ENCODE measurements around the gene COL15A1. TPM values are rescaled to one million over a fixed set of nuclear protein-coding genes. Genes with fewer than 3 reads are reported as not detected.

COL15A1 gene
- total and polyA plus RNA-seq, 2 of the 8 experiments (the other 6 are each of a cell fraction or from before 2014, with no cell fraction given): 0.12 to 0.15 TPM

DNA sequence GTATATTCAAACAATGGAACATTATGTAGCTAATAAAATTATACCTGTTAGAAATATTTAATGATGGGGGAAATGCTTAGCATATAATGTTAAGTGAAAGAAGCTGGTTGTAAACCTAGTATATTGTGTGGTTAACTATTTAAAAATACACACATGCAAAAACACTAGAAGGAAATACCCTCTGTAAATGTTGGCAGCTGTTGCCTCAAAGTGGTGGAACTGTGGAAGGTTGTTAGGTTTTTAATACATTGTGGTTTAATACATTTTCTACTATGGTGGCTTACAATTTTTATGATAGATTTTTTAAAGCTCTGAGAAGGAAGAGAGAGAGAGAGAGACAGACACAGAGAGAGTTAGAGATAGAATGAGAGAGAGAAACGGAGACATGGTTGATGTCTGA lies 74.9 kb downstream of the COL15A1 start (continued):
- TF ChIP-seq, protein P1, sequence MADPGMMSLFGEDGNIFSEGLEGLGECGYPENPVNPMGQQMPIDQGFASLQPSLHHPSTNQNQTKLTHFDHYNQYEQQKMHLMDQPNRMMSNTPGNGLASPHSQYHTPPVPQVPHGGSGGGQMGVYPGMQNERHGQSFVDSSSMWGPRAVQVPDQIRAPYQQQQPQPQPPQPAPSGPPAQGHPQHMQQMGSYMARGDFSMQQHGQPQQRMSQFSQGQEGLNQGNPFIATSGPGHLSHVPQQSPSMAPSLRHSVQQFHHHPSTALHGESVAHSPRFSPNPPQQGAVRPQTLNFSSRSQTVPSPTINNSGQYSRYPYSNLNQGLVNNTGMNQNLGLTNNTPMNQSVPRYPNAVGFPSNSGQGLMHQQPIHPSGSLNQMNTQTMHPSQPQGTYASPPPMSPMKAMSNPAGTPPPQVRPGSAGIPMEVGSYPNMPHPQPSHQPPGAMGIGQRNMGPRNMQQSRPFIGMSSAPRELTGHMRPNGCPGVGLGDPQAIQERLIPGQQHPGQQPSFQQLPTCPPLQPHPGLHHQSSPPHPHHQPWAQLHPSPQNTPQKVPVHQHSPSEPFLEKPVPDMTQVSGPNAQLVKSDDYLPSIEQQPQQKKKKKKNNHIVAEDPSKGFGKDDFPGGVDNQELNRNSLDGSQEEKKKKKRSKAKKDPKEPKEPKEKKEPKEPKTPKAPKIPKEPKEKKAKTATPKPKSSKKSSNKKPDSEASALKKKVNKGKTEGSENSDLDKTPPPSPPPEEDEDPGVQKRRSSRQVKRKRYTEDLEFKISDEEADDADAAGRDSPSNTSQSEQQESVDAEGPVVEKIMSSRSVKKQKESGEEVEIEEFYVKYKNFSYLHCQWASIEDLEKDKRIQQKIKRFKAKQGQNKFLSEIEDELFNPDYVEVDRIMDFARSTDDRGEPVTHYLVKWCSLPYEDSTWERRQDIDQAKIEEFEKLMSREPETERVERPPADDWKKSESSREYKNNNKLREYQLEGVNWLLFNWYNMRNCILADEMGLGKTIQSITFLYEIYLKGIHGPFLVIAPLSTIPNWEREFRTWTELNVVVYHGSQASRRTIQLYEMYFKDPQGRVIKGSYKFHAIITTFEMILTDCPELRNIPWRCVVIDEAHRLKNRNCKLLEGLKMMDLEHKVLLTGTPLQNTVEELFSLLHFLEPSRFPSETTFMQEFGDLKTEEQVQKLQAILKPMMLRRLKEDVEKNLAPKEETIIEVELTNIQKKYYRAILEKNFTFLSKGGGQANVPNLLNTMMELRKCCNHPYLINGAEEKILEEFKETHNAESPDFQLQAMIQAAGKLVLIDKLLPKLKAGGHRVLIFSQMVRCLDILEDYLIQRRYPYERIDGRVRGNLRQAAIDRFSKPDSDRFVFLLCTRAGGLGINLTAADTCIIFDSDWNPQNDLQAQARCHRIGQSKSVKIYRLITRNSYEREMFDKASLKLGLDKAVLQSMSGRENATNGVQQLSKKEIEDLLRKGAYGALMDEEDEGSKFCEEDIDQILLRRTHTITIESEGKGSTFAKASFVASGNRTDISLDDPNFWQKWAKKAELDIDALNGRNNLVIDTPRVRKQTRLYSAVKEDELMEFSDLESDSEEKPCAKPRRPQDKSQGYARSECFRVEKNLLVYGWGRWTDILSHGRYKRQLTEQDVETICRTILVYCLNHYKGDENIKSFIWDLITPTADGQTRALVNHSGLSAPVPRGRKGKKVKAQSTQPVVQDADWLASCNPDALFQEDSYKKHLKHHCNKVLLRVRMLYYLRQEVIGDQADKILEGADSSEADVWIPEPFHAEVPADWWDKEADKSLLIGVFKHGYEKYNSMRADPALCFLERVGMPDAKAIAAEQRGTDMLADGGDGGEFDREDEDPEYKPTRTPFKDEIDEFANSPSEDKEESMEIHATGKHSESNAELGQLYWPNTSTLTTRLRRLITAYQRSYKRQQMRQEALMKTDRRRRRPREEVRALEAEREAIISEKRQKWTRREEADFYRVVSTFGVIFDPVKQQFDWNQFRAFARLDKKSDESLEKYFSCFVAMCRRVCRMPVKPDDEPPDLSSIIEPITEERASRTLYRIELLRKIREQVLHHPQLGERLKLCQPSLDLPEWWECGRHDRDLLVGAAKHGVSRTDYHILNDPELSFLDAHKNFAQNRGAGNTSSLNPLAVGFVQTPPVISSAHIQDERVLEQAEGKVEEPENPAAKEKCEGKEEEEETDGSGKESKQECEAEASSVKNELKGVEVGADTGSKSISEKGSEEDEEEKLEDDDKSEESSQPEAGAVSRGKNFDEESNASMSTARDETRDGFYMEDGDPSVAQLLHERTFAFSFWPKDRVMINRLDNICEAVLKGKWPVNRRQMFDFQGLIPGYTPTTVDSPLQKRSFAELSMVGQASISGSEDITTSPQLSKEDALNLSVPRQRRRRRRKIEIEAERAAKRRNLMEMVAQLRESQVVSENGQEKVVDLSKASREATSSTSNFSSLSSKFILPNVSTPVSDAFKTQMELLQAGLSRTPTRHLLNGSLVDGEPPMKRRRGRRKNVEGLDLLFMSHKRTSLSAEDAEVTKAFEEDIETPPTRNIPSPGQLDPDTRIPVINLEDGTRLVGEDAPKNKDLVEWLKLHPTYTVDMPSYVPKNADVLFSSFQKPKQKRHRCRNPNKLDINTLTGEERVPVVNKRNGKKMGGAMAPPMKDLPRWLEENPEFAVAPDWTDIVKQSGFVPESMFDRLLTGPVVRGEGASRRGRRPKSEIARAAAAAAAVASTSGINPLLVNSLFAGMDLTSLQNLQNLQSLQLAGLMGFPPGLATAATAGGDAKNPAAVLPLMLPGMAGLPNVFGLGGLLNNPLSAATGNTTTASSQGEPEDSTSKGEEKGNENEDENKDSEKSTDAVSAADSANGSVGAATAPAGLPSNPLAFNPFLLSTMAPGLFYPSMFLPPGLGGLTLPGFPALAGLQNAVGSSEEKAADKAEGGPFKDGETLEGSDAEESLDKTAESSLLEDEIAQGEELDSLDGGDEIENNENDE (IDR thresholded peaks at IDR 0.05; ENCODE audit: insufficient replicate concordance, low read length): no peak
- no peak for TF ChIP-seq SP2 (IDR thresholded peaks at IDR 0.05; ENCODE audit: low read length)
- TF ChIP-seq JUND (IDR thresholded peaks at IDR 0.05; ENCODE audit: low read length): no peak
- TF ChIP-seq SP4 (IDR thresholded peaks at IDR 0.05; ENCODE audit: low read length): no peak
- no peak for TF ChIP-seq BRCA1 (IDR thresholded peaks at IDR 0.05; ENCODE audit: low read depth, low read length)
- TF ChIP-seq EZH2 (IDR thresholded peaks at IDR 0.05; ENCODE audit: low read depth, low read length, severe bottlenecking): no peak
- TF ChIP-seq SAP30 (IDR thresholded peaks at IDR 0.05; ENCODE audit: insufficient read depth, insufficient replicate concordance, low read length): no peak
- no peak for TF ChIP-seq ASH2L (IDR thresholded peaks at IDR 0.05; ENCODE audit: low read length)
- no peak for TF ChIP-seq CHD1 (IDR thresholded peaks at IDR 0.05; ENCODE audit: low read depth, low read length)
- TF ChIP-seq, protein P2, sequence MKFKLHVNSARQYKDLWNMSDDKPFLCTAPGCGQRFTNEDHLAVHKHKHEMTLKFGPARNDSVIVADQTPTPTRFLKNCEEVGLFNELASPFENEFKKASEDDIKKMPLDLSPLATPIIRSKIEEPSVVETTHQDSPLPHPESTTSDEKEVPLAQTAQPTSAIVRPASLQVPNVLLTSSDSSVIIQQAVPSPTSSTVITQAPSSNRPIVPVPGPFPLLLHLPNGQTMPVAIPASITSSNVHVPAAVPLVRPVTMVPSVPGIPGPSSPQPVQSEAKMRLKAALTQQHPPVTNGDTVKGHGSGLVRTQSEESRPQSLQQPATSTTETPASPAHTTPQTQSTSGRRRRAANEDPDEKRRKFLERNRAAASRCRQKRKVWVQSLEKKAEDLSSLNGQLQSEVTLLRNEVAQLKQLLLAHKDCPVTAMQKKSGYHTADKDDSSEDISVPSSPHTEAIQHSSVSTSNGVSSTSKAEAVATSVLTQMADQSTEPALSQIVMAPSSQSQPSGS (IDR thresholded peaks at IDR 0.05; ENCODE audit: low read length): no peak

Data from H1 (cell line).